CD4-positive, alpha-beta T cell treated with Interleukin-4 for 1 hour (primary cell): ENCODE results near the gene PROK2.

Experiments used
- DNase-seq, 2 donors: peaks; one replicate each; pipeline ENCODE4 v3.0.0-alpha.2; 2020 to 2022

Gene PROK2

DNA sequence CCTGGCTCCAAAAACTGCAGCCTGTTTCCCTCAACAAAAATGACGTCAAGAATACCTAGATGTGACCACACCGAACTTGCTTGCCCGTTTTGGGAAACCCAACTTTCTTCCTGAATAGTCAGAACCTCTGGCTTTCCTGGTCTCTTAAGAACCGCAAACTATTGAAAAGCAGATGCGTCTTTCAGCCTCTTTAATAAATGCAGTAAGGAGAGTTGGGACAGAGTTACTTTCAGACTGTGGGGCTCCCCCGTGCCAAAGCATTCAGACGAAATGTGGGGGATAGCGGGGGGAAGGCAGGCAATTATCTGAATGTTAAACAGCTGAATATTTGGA, 1.2 kb upstream of the PROK2 start:
- no peak for DNase-seq

GRCh38 chr3:71785532-71786216, 726 bp upstream of the PROK2 start:
- no peak for DNase-seq

DNA sequence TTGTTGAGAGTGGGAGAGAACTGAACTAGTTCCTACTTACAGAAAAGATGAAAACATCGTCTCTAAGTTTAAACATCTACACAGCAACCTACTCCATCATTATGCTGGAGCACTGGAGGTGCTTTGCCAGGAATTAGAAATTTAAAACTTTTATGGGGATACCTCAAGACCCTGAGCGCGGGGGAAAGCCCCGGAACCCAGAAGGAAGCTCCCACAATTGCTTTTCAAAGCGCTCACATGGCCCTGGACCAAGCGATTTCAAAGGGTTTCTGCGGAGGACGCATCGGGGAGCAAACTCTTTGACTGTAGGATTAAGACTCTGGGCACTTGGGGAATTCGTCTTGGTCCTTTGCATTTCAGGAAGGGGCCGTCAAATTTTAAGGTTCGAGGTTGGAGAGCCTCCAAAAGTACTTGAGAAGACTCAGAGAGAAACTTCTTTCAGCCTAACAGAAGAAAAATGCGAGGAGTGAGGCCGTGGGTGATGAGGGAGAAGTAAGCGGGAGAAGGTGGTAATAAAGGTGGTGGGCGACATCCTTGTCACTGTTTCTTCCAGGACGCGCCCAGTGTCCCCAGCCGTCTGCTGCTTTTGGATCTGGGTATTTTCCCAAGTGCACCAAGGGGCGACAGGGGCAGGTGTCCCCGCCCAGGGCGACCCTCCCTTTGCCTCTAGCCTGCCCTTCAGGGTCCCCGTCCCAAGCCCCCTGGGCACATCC, 591 bp downstream of the PROK2 start:
- no peak for DNase-seq

- no peak for DNase-seq
Measured at GRCh38 chr3:71783152-71783551, 1.8 kb downstream of the PROK2 start.

- DNase-seq = no peak
Measured at GRCh38 chr3:71780430-71780829, 4.5 kb downstream of the PROK2 start.

DNA sequence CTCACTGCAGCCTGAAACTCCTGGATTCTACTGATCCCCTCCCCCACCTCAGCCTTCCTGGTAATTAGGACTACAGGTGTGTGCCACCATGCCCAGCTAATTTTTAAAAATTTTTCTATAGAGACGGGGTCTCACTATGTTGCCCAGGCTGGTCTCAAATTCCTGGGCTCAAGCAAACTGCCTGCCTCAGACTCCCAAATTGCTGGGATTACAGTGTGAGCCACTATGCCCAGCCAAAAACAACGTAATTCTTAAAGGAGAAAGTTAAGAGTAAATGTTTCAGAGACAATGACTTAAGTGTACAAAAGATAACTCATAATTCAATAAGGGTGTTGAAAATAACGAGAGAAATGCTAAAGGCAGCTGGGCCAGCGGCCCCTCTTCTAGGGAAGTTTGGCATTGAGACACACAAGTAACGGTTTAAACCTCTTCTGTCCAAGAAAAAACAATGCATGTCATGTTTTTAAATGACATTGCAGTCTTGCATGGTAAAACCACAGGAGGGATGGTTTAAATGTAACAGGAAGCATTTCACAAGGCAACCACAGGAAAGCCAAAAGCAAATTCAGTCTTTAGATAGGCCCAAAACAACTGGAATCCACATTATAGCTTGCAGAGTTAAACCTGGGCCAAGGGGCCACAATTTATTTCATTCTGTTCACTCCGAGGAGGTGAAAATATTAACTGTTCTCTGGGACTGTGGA, 5.1 kb downstream of the PROK2 start:
- DNase-seq = no peak

- no peak for DNase-seq
Measured at GRCh38 chr3:71778353-71778752, 6.6 kb downstream of the PROK2 start.

DNA sequence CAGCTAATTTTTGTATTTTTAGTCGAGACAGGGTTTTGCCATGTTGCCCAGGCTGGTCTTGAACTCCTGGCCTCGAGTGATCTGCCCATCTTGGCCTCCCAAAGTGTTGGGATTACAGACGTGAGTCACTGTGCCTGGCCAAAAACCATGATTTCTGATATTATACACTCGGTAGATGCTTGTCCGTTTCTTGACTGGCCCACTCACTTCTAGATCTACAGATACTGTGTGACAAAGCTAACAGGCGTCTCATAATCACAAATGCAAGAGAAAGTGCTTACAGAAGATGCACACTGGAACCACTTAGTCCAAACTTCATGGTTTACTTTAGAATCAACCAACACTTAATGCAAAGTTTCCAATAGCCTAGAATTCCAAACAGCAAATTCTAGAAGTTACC, 8.4 kb downstream of the PROK2 start:
- DNase-seq = no peak

GRCh38 chr3:71771884-71772283, 13.1 kb downstream of the PROK2 start:
- no peak for DNase-seq

DNA sequence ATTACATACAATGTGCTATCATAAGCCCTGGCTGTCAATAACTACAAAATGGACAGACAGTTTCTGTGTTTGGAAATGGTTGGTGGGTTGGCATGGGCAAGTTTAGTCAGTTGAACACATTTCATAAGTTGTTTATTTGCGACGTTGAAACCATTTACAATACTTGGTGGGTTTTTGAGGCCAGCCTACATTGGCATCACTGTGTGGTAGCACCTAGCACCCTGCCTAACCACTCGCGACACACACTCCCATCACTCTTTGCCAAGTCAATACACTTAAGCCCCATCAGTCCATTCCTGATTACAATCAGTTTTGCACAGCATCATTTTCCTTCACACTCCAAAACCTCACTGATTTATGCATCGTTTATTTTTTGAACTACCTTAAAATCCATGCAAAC, 13.8 kb downstream of the PROK2 start:
- DNase-seq = no peak

DNA sequence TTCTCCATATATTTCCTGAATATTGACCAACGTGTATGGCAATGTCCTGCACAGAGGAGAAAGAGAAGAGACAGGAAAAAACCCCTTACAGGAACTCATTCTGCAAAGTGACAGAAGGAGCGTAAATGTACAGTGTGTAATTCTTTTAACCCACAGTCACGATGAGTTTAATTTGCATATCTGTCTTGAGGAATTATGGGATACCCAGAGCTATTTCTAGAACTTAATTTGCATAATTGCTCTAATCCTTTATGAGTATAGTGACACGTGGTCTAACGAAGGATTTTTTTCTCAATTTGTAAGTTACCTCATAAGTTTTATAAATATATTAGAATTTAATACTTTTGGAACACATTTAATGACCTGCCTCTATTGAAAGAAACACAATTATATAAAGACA, 21.5 kb downstream of the PROK2 start:
- no peak for DNase-seq

DNA sequence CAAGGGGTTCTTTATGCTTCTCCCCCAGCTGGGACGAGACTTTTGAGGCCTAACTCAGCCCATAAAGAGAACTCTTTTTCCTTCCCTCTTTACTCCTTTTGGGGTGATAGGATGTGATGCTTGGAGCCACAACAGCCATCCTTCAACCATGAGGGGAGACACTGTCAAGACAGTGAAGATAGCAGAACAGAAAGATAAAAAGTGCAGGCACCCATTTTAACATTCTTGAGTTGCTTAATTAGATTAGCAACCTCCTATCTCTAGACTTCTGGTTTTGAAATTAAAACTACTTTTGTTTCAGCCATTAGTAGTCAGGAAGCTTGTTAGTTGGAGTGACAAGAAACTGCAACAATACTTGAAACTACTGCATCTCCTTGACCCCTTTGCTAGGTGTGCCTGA, 24.8 kb downstream of the PROK2 start:
- DNase-seq = no peak

- no peak for DNase-seq
Measured at GRCh38 chr3:71759401-71759800, 25.5 kb downstream of the PROK2 start.

- no peak for DNase-seq
Measured at GRCh38 chr3:71758091-71758490, 26.9 kb downstream of the PROK2 start.

GRCh38 chr3:71754610-71755253, 30.2 kb downstream of the PROK2 start:
- DNase-seq = no peak

GRCh38 chr3:71753701-71754609, 31.0 kb downstream of the PROK2 start, which contains the start of gene GPR27:
GPR27 (plus strand) TSS chr3:71753855; CDS start chr3:71754050, 195 bp downstream.
- DNase-seq = peak in 1 of 2 donors; percentile 17

- DNase-seq = no peak
Measured at GRCh38 chr3:71752831-71753700, 31.9 kb downstream of the PROK2 start.

DNA sequence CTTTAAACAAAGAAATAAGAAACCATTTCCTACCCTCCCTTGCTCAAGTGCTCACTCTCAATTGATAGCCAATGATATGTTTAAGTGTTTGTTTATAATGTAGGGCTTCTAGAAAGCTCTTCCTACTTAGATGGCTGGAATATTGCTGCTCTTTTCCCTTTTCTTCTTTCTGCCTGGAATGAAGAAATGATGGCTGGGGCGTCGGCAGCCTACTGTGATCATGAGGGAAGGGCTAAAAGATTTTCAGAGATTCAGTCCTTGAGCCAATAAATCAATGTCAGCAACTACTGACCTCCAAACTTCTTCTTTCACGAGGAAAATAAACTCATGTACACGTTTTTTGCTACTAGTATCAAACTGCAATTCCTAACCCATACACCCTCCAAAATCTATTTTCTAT, 33.3 kb downstream of the PROK2 start:
- DNase-seq = no peak

- no peak for DNase-seq
Measured at GRCh38 chr3:71744738-71745137, 40.2 kb downstream of the PROK2 start.

DNA sequence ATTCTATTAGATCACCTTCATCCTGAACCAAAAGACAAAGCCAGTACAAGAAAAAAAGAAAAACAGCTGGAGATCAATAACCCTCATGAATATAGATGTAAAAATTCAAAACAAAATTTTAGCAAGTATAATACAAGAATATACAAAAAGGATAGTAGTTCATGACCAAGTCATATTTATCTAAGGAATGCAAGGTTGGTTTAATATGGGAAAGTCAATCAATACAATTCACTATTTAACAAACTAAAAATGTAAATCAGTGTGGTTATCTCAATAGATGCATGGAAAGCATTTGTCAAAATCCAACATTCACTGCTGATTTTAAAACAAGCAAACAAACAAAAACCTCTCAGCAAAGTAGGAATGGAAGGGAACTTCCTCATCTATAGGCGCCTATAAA, 42.3 kb downstream of the PROK2 start:
- no peak for DNase-seq

- no peak for DNase-seq
Measured at GRCh38 chr3:71734881-71735280, 50.1 kb downstream of the PROK2 start.

DNA sequence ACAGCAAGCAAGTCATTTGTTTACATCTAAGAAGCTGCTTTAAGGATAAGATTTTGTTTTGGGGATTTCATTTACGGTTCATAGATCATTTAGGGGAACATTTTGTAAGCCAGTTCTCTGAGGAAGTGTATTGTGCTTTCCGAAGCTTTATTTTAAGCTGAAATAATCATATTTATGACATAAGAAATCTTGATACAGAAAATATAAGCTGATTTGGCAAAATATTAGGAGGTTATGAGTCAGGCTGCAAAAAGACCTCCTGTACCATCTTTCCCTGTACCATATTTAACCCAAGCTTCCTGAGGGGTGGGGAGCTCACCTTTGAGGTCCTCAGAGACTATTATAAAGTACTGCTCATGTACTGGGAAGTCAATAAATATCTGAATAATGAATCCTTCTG, 51.6 kb downstream of the PROK2 start:
- DNase-seq = no peak
